HCT116 (cell line): ENCODE measurements around the gene CCDC197. TPM values are rescaled to one million over a fixed set of nuclear protein-coding genes. Genes with fewer than 3 reads are reported as not detected.
A peak's percentile ranks its signal among the peaks of the same experiment; 100 is the strongest.

Experiments used
- ATAC-seq: fragments of 200-7000 bp; cut with Tn5 transposase; 2 replicates; pipeline ENCODE4 v1.9.1; 2020; ENCODE audit warnings: mild to moderate bottlenecking, moderate library complexity
- BruUV-seq: library from RNA; stranded (reverse); fragments of 400-500 nt; replicated peaks from 2 replicates; lab custom pipeline; 2021; lab: Mats Ljungman, UMichigan
- CTCF ChIA-PET: fragments of 300-600 bp; sonication (Branson Sonifier 250); formaldehyde crosslinking; loops from one replicate; lab custom pipeline; 2021; ENCODE audit warnings: antibody characterized with exemption; lab: Charles Lee
- POLR2A ChIA-PET: fragments of 300-600, 350-600 bp; sonication (Branson Sonifier 250); formaldehyde crosslinking; loops from one replicate; lab custom pipeline; 2021; ENCODE audit warnings: antibody characterized with exemption; lab: Charles Lee
- RAD21 ChIA-PET, 2 experiments: fragments of 300-600 bp; sonication (Branson Sonifier 250); formaldehyde crosslinking; loops; one replicate each; lab custom pipeline; 2023; ENCODE audit warnings: low total read pairs in 2 of 2; ENCODE audit not compliant: uncharacterized antibody in 2 of 2, unreplicated experiment in 2 of 2, low non-redundant PET in 1 of 2; lab: Charles Lee
- DNase-seq: peaks from one replicate; pipeline ENCODE4 v3.0.0-alpha.2; 2010; ENCODE audit warnings: low read depth, low spot score
- H2AFZ ChIP-seq: fragments of 200-600 bp; shearing (Covaris generic), sonication (generic); 2 replicates; pipeline ENCODE4 v1.6.1; 2017; ENCODE audit warnings: low read depth, mixed run types, mixed read lengths, antibody characterized with exemption, low read length; ENCODE audit not compliant: poor library complexity, severe bottlenecking
- H3K27ac ChIP-seq: 2 replicates; pipeline ENCODE4 v1.5.1; 2012; ENCODE audit warnings: low read depth, low read length
- H3K27me3 ChIP-seq: fragments of 200-600 bp; sonication (generic); 2 replicates; pipeline ENCODE4 v1.6.1; 2016; ENCODE audit warnings: mixed run types, low read length, mixed read lengths; ENCODE audit not compliant: insufficient read depth
- H3K36me3 ChIP-seq, 2 experiments: fragments of 200-500 bp in 1 of 2; fragments of 200-600 bp in 1 of 2; sonication (Bioruptor generic) in 1 of 2; sonication (generic) in 1 of 2; 2 replicates each; pipeline versions ENCODE4 v1.5.1 to v1.6.1; 2014 to 2016; ENCODE audit warnings: low read length in 2 of 2, inconsistent platforms in 1 of 2, mixed read lengths in 1 of 2, mixed run types in 1 of 2; ENCODE audit not compliant: insufficient read depth in 2 of 2, control insufficient read depth in 1 of 2
- H3K4me1 ChIP-seq, 2 experiments: fragments of 200-600 bp in 1 of 2; sonication (generic) in 1 of 2; 2 replicates each; pipeline versions ENCODE4 v1.5.1 to v1.6.1; 2012 to 2017; ENCODE audit warnings: low read length in 2 of 2, inconsistent platforms in 1 of 2, mild to moderate bottlenecking in 1 of 2, mixed read lengths in 1 of 2, mixed run types in 1 of 2, moderate library complexity in 1 of 2; ENCODE audit not compliant: insufficient read depth in 2 of 2, control insufficient read depth in 1 of 2
- H3K4me2 ChIP-seq: fragments of 200-600 bp; sonication (generic); 2 replicates; pipeline ENCODE4 v1.6.1; 2017; ENCODE audit warnings: mixed run types, low read length, mixed read lengths
- H3K4me3 ChIP-seq, 2 experiments: fragments of 200-600 bp in 1 of 2; sonication (generic) in 1 of 2; replicated peaks in 1 of 2; 2 replicates each; pipeline ENCODE4 v1.5.1; 2011 to 2016; ENCODE audit warnings: low read length in 2 of 2, control low read depth in 1 of 2, low read depth in 1 of 2, mild to moderate bottlenecking in 1 of 2, mixed read lengths in 1 of 2, mixed run types in 1 of 2
- H3K79me2 ChIP-seq: fragments of 200-600 bp; sonication (generic); 2 replicates; pipeline ENCODE4 v1.6.1; 2017; ENCODE audit warnings: mild to moderate bottlenecking, mixed run types, low read length, moderate library complexity, mixed read lengths; ENCODE audit not compliant: insufficient read depth
- H3K9ac ChIP-seq: fragments of 200-600 bp; sonication (generic); 2 replicates; pipeline ENCODE4 v1.6.1; 2016; ENCODE audit warnings: low read length, mixed read lengths
- H3K9me2 ChIP-seq: fragments of 200-600 bp; sonication (generic), shearing (Covaris generic); 2 replicates; pipeline ENCODE4 v1.6.1; 2017; ENCODE audit warnings: mixed run types, mild to moderate bottlenecking, moderate library complexity; ENCODE audit not compliant: insufficient read depth
- H3K9me3 ChIP-seq, 2 experiments: fragments of 200-500 bp in 1 of 2; fragments of 200-600 bp in 1 of 2; sonication (Bioruptor generic) in 1 of 2; sonication (generic) in 1 of 2; 2 replicates each; pipeline ENCODE4 v1.6.1; 2014 to 2017; ENCODE audit warnings: low read length in 2 of 2, mixed read lengths in 2 of 2, inconsistent platforms in 1 of 2, low read depth in 1 of 2, mild to moderate bottlenecking in 1 of 2, mixed run types in 1 of 2, moderate library complexity in 1 of 2; ENCODE audit not compliant: control insufficient read depth in 1 of 2, insufficient read depth in 1 of 2
- H4K20me1 ChIP-seq: fragments of 200-600 bp; sonication (generic), shearing (Covaris generic); 2 replicates; pipeline ENCODE4 v1.6.1; 2017; ENCODE audit warnings: mixed run types, mild to moderate bottlenecking, moderate library complexity; ENCODE audit not compliant: insufficient read depth
- ATF3 ChIP-seq: IDR thresholded peaks from 2 replicates; pipeline ENCODE4 v1.6.1; 2012
- CBX3 ChIP-seq: IDR thresholded peaks from 2 replicates; pipeline ENCODE4 v1.6.1; 2012; ENCODE audit warnings: low read depth
- CTCF ChIP-seq, 3 experiments: fragments of 200-600 bp in 1 of 3; sonication (generic) in 1 of 3; IDR thresholded peaks in 2 of 3; conservative IDR thresholded peaks in 1 of 3; 2 replicates each; pipeline ENCODE4 v1.5.1; 2012 to 2017; ENCODE audit warnings: low read depth in 2 of 3, low read length in 2 of 3, antibody characterized with exemption in 1 of 3, borderline replicate concordance in 1 of 3, control low read depth in 1 of 3, mild to moderate bottlenecking in 1 of 3, mixed read lengths in 1 of 3, mixed run types in 1 of 3, moderate library complexity in 1 of 3; ENCODE audit not compliant: insufficient read depth in 1 of 3
- EGR1 ChIP-seq: IDR thresholded peaks from 2 replicates; pipeline ENCODE4 v1.6.1; 2012; ENCODE audit warnings: low read depth
- MAX ChIP-seq: IDR thresholded peaks from 2 replicates; pipeline ENCODE4 v1.6.1; 2012
- POLR2A ChIP-seq: IDR thresholded peaks from 2 replicates; pipeline ENCODE4 v1.7.0; 2011; ENCODE audit warnings: borderline replicate concordance; ENCODE audit not compliant: insufficient read depth, insufficient read length; ENCODE audit errors: extremely low read depth
- POLR2AphosphoS5 ChIP-seq: IDR thresholded peaks from 2 replicates; pipeline ENCODE4 v1.6.1; 2011; ENCODE audit warnings: mild to moderate bottlenecking, low read depth, low read length, moderate library complexity
- REST ChIP-seq: IDR thresholded peaks from 2 replicates; pipeline ENCODE4 v1.6.1; 2012; ENCODE audit warnings: low read depth
- SP1 ChIP-seq: IDR thresholded peaks from 2 replicates; pipeline ENCODE4 v1.6.1; 2012; ENCODE audit warnings: low read depth
- SRF ChIP-seq: IDR thresholded peaks from 2 replicates; pipeline ENCODE4 v1.6.1; 2012; ENCODE audit warnings: low read depth
- TCF7L2 ChIP-seq: IDR thresholded peaks from 2 replicates; pipeline ENCODE4 v1.7.0; 2011; ENCODE audit warnings: borderline replicate concordance, inconsistent platforms; ENCODE audit not compliant: insufficient read depth, insufficient read length; ENCODE audit errors: extremely low read depth
- YY1 ChIP-seq: IDR thresholded peaks from 2 replicates; pipeline ENCODE4 v1.6.1; 2011; ENCODE audit warnings: low read length, low read depth, moderate library complexity, mild to moderate bottlenecking; ENCODE audit not compliant: insufficient replicate concordance; ENCODE audit errors: extremely low read depth
- ZFX ChIP-seq: fragments of 450-650 bp; IDR thresholded peaks from 2 replicates; pipeline ENCODE4 v1.6.1; 2017
- intact Hi-C: fragments of 100-400 bp; cut with micrococcal nuclease; formaldehyde crosslinking; loops from 2 replicates; pipeline ENCODE4 v1.10.0; 2022
- total RNA-seq: library from RNA; stranded (reverse); gene quantifications from one replicate; pipeline ENCODE4 v1.2.1, GENCODE V29; 2021; ENCODE audit not compliant: unreplicated experiment

CCDC197 gene
- total RNA-seq, 1 experiment from 2014 or later, result not detected

GRCh38 chr14:93984070-93984469 lies 13.0 kb upstream of the CCDC197 start:
- ChIA-PET POLR2A (interaction anchor here (1.0 kb wide), 1 partner anchor 10 kb away, joined by 3 read pairs; no protein-coding TSS in a partner anchor), RAD21 (interaction anchor here in 1 of 2 experiments (0.5 kb wide), 1 partner anchor 46 kb away, joined by 5 read pairs; no protein-coding TSS in a partner anchor), CTCF (interaction anchor here (0.5 to 3.3 kb wide), 5 partner anchors 13 to 584 kb away, joined by 3 to 16 read pairs (median 7); partner anchors contain the start of gene CCDC197)
- Histone ChIP-seq H3K9me3 (no peaks in the 10 kb centered on the region), H3K36me3 (no peaks in the 10 kb centered on the region), H3K4me2 (peak overlapping the region; percentile 9; the same call in 1 of the 2 replicates), H3K4me1 (peaks cover 15 to 29% of the 10 kb centered on the region in 2 experiments; a peak in 3 of 4 replicates), H3K9ac (no peak overlapping the region), H3K27ac (no peak overlapping the region), H3K9me2 (no peaks in the 10 kb centered on the region), H3K4me3 (no peak overlapping the region), H3K79me2 (no peaks in the 10 kb centered on the region), H4K20me1 (no peaks in the 10 kb centered on the region), H3K27me3 (no peaks in the 10 kb centered on the region), H2AFZ (no peak overlapping the region)
- DNase-seq (no peak), ATAC-seq (no peak)
- intact Hi-C loops, result no loop called here
- BruUV-seq, result no TSS peak
- TF ChIP-seq CBX3 (no peak), MAX (no peak)

GRCh38 chr14:93984987-93985410 lies 12.1 kb upstream of the CCDC197 start:
- no peak overlapping the region for H3K27ac ChIP-seq
- H3K79me2 ChIP-seq, result no peaks in the 10 kb centered on the region
- H3K4me2 ChIP-seq, result peak overlapping the region; percentile 63
- no peaks in the 10 kb centered on the region for H4K20me1 ChIP-seq
- H3K36me3 ChIP-seq, result no peaks in the 10 kb centered on the region
- peak overlapping the region; percentile 91 for H2AFZ ChIP-seq
- intact Hi-C loops, result no loop called here
- no peak overlapping the region for H3K4me3 ChIP-seq
- no peaks in the 10 kb centered on the region for H3K9me3 ChIP-seq
- ATAC-seq (peak; percentile 87), DNase-seq (peak; percentile 60)
- H3K27me3 ChIP-seq, result no peaks in the 10 kb centered on the region
- RAD21 ChIA-PET, result interaction anchor here in 1 of 2 experiments (0.6 kb wide), 1 partner anchor 144 kb away, joined by 3 read pairs; no protein-coding TSS in a partner anchor
- 0 out of 2 replicates have a peak overlapping the region, but pooled peaks have one; percentile 11 for H3K9ac ChIP-seq
- peaks cover 15 to 29% of the 10 kb centered on the region in 2 experiments; a peak in 3 of 4 replicates for H3K4me1 ChIP-seq
- H3K9me2 ChIP-seq, result no peaks in the 10 kb centered on the region
- BruUV-seq, result no TSS peak
- CTCF ChIA-PET, result interaction anchor here (0.7 to 3.3 kb wide), 5 partner anchors 12 to 44 kb away, joined by 3 to 16 read pairs (median 4); partner anchors contain the start of gene CCDC197
- POLR2A ChIA-PET, result no interaction called here
- TF ChIP-seq YY1, result no peak
- TF ChIP-seq SP1, result no peak
- no peak for TF ChIP-seq REST
- no peak for TF ChIP-seq POLR2AphosphoS5
- no peak for TF ChIP-seq SRF
- no peak for TF ChIP-seq TCF7L2
- no peak for TF ChIP-seq ZFX
- no peak for TF ChIP-seq EGR1
- TF ChIP-seq POLR2A, result no peak
- peak; percentile 88 for TF ChIP-seq MAX
- TF ChIP-seq CTCF (IDR thresholded peaks at IDR 0.05 in 2 of 3, conservative IDR thresholded peaks at IDR 0.05 in 1 of 3; ENCODE audit: borderline replicate concordance in 1 of 3, insufficient read depth in 1 of 3, low read depth in 2 of 3, low read length in 2 of 3), result peak; percentile 27 to 72 (median 64); a peak in 5 of 6 replicates
- no peak for TF ChIP-seq ATF3
